K562 (cell line): ENCODE data around the gene PGD. TPM values are rescaled to one million over a fixed set of nuclear protein-coding genes. Genes with fewer than 3 reads are reported as not detected.
A peak's percentile ranks its signal among the peaks of the same experiment; 100 is the strongest.
"Not testable (repeated sequence)": the region's sequence is repeated elsewhere in the genome, so short reads cannot be mapped to it uniquely, and the experiment has no call there.

ENCODE experiments used
- ADNP ChIP-seq: fragments of 200-800 bp; sonication (Bioruptor generic); IDR thresholded peaks from 2 replicates; pipeline ENCODE4 v1.6.1; 2016; ENCODE audit warnings: missing genetic modification characterization, missing compliant biosample characterization
- ARHGAP35 ChIP-seq: fragments of 450-650 bp; IDR thresholded peaks from 2 replicates; pipeline ENCODE4 v1.6.1; 2018; ENCODE audit not compliant: partially characterized antibody
- ARID1B ChIP-seq: fragments of 450-650 bp; IDR thresholded peaks from 2 replicates; pipeline ENCODE4 v1.6.1; 2016; ENCODE audit warnings: antibody characterized with exemption, mild to moderate bottlenecking, inconsistent platforms
- ARID2 ChIP-seq: fragments of 450-650 bp; IDR thresholded peaks from 2 replicates; pipeline ENCODE4 v1.6.1; 2017; ENCODE audit warnings: antibody characterized with exemption, mild to moderate bottlenecking
- ARID3A ChIP-seq: IDR thresholded peaks from 2 replicates; pipeline ENCODE4 v1.6.1; 2012; ENCODE audit warnings: low read depth, low read length, improper control_type of control experiment, borderline replicate concordance
- ATF1 ChIP-seq, 2 experiments: fragments of 450-650 bp in 1 of 2; IDR thresholded peaks; 2 replicates each; pipeline ENCODE4 v1.6.1; 2016; ENCODE audit warnings: missing compliant biosample characterization in 1 of 2, missing genetic modification characterization in 1 of 2
- CEBPG ChIP-seq, 3 experiments: fragments of 200-800 bp in 1 of 3; sonication (Bioruptor generic) in 1 of 3; sonication (generic) in 1 of 3; formaldehyde crosslinking in 1 of 3; IDR thresholded peaks in 2 of 3; conservative IDR thresholded peaks in 1 of 3; 2 replicates each; pipeline versions ENCODE4 v1.6.1 to v1.8.0; 2016 to 2022; ENCODE audit warnings: missing compliant biosample characterization in 2 of 3, missing genetic modification characterization in 2 of 3, mild to moderate bottlenecking in 1 of 3, missing genetic modification reagents in 1 of 3
- CTCF ChIP-seq, 3 experiments: IDR thresholded peaks in 2 of 3; conservative IDR thresholded peaks in 1 of 3; 2 replicates each; pipeline ENCODE4 v1.5.1; 2011 to 2012; ENCODE audit warnings: low read length in 3 of 3, mild to moderate bottlenecking in 3 of 3, control low read depth in 2 of 3, improper control_type of control experiment in 1 of 3, inconsistent platforms in 1 of 3, low read depth in 1 of 3, mixed read lengths in 1 of 3, moderate library complexity in 1 of 3; ENCODE audit not compliant: insufficient read depth in 2 of 3
- DEAF1 ChIP-seq: fragments of 450-650 bp; formaldehyde crosslinking; IDR thresholded peaks from 2 replicates; pipeline ENCODE4 v1.4.0; 2020; ENCODE audit warnings: mild to moderate bottlenecking, moderate library complexity
- GATA2 ChIP-seq: sonication (generic); formaldehyde crosslinking; IDR thresholded peaks from 2 replicates; pipeline ENCODE4 v1.4.0; 2020; ENCODE audit warnings: mild to moderate bottlenecking, missing genetic modification reagents
- HSF4 ChIP-seq: fragments of 250-450 bp; sonication (Bioruptor Pico); IDR thresholded peaks from 2 replicates; pipeline ENCODE4 v2.1.2; 2022; ENCODE audit warnings: mild to moderate bottlenecking, moderate library complexity, borderline replicate concordance
- L3MBTL2 ChIP-seq: fragments of 450-650 bp; IDR thresholded peaks from 2 replicates; pipeline ENCODE4 v1.6.1; 2016; ENCODE audit warnings: mild to moderate bottlenecking, moderate library complexity
- LCOR ChIP-seq: sonication (generic); formaldehyde crosslinking; IDR thresholded peaks from 2 replicates; pipeline ENCODE4 v1.8.0; 2022; ENCODE audit warnings: mild to moderate bottlenecking, missing genetic modification reagents
- RCOR1 ChIP-seq, 2 experiments: IDR thresholded peaks; 2 replicates each; pipeline ENCODE4 v1.6.1; 2012; ENCODE audit warnings: low read depth in 2 of 2, low read length in 2 of 2, borderline replicate concordance in 1 of 2, improper control_type of control experiment in 1 of 2
- SPI1 ChIP-seq: IDR thresholded peaks from 2 replicates; pipeline ENCODE4 v1.6.1; 2011; ENCODE audit warnings: low read depth, low read length, control low read depth, borderline replicate concordance
- STAG1 ChIP-seq: sonication (generic); formaldehyde crosslinking; IDR thresholded peaks from 2 replicates; pipeline ENCODE4 v1.5.0; 2020; ENCODE audit warnings: missing genetic modification reagents, borderline replicate concordance
- ZBTB2 ChIP-seq: fragments of 450-650 bp; IDR thresholded peaks from 2 replicates; pipeline ENCODE4 v1.6.1; 2016; ENCODE audit warnings: antibody characterized with exemption
- polyA plus RNA-seq, 8 experiments: library from polyadenylated mRNA; depleted of rRNA in 4 of 8; stranded (reverse) in 5 of 8; unstranded in 3 of 8; fragments of >200 nt; fragmentation: Nextera tagmentation in 2 of 8; fragmentation: Illumina TruSeq in 1 of 8; extraction: Ambion mirVana in 2 of 8; extraction: Trizol in 1 of 8; gene quantifications; 2 replicates each; pipeline versions ENCODE4 v1.2.1 to v1.2.3, GENCODE V29; 2011 to 2014; ENCODE audit warnings: inconsistent platforms in 1 of 8, missing spikeins in 1 of 8
- total RNA-seq, 7 experiments: library from RNA; depleted of rRNA in 6 of 7; stranded (reverse); fragments of >200 nt in 6 of 7; fragmentation: Illumina TruSeq in 2 of 7; extraction: Trizol in 2 of 7; gene quantifications; 2 replicates each; pipeline versions ENCODE4 v1.2.1 to v1.2.3, GENCODE V29; 2011 to 2021; ENCODE audit warnings: low replicate concordance in 1 of 7
- TF ChIP-seq, protein P1 (sequence below): sonication (generic); formaldehyde crosslinking; IDR thresholded peaks from 2 replicates; pipeline ENCODE4 v1.8.1; 2023; ENCODE audit warnings: mild to moderate bottlenecking, missing genetic modification reagents, moderate library complexity

PGD gene
- total and polyA plus RNA-seq, 9 of the 15 experiments (the other 6 are each of a cell fraction or from before 2014, with no cell fraction given) = 177 to 542 (median 270) TPM

- TF ChIP-seq HSF4 (0 out of 2 replicates have a peak, but pooled peaks have one; percentile 57), SPI1 (peak; percentile 79), ARID2 (peak; percentile 78), CTCF (IDR thresholded peaks at IDR 0.05 in 2 of 3, conservative IDR thresholded peaks at IDR 0.05 in 1 of 3; ENCODE audit: insufficient read depth in 2 of 3, low read depth in 1 of 3, low read length in 3 of 3) (peak; percentile 78 to 94 (median 85)), ADNP (tag) (peak; percentile 69; the same call in 1 of the 2 replicates), DEAF1 (CRISPR knock-in tag) (peak; percentile 81), ZBTB2 (peak; percentile 60; the same call in 1 of the 2 replicates), L3MBTL2 (peak; percentile 27; the same call in 1 of the 2 replicates), GATA2 (CRISPR knock-in tag) (peak; percentile 35; the same call in 1 of the 2 replicates), ARHGAP35 (peak; percentile 11), LCOR (0 out of 2 replicates have a peak, but pooled peaks have one; percentile 25), STAG1 (CRISPR knock-in tag) (peak; percentile 46; the same call in 1 of the 2 replicates), ATF1 (tag; IDR thresholded peaks at IDR 0.05) (peak; percentile 21; the same call in 1 of the 2 replicates), CEBPG (tag; conservative IDR thresholded peaks at IDR 0.05 in 1 of 2, IDR thresholded peaks at IDR 0.05 in 1 of 2) (peak; percentile 30 to 82; a peak in 1 of 4 replicates), RCOR1 (IDR thresholded peaks at IDR 0.05; ENCODE audit: borderline replicate concordance in 1 of 2, low read depth in 2 of 2, low read length in 2 of 2) (peak in 1 of 2 experiments; percentile 34; a peak in 1 of 4 replicates), ARID3A (peak; percentile 62; the same call in 1 of the 2 replicates), ARID1B (peak; percentile 66)
- TF ChIP-seq ATF1, CEBPG (CRISPR knock-in tag; IDR thresholded peaks at IDR 0.05): not testable (repeated sequence)
- TF ChIP-seq, protein P1, sequence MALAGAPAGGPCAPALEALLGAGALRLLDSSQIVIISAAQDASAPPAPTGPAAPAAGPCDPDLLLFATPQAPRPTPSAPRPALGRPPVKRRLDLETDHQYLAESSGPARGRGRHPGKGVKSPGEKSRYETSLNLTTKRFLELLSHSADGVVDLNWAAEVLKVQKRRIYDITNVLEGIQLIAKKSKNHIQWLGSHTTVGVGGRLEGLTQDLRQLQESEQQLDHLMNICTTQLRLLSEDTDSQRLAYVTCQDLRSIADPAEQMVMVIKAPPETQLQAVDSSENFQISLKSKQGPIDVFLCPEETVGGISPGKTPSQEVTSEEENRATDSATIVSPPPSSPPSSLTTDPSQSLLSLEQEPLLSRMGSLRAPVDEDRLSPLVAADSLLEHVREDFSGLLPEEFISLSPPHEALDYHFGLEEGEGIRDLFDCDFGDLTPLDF = 0 out of 2 replicates have a peak, but pooled peaks have one; percentile 20
These were observed 21.4 kb upstream of the PGD start (continued) for GRCh38 chr1:10377365-10378029.
